HG03064 (cell line): Measurements from ENCODE around the gene ZNF862.

ENCODE experiments used
- ATAC-seq: cut with Tn5 transposase; IDR thresholded peaks from one replicate; pipeline ENCODE4 v1.9.1; 2021; ENCODE audit warnings: low read depth; ENCODE audit not compliant: unreplicated experiment

ZNF862 gene

DNA sequence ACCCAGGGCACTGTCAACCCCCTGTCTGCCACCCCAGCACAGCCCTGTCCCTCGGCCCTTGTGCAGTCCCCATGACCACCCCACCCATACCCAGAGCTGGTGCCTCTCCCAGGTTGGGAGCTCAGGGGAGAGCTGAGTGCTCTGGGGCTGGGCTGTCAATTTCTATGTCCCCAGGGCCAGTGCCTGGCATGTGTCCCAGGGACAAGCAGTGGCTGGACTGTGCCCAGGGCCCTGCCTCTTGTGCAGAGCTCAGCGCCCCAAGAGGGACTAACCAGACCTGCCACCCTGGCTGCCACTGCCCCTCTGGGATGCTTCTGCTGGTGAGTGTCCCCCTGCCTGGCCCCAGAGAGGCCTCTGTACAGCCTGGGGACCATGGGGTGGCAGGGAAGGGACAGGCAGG is 29.0 kb upstream of the ZNF862 start:
- ATAC-seq, result no peak

DNA sequence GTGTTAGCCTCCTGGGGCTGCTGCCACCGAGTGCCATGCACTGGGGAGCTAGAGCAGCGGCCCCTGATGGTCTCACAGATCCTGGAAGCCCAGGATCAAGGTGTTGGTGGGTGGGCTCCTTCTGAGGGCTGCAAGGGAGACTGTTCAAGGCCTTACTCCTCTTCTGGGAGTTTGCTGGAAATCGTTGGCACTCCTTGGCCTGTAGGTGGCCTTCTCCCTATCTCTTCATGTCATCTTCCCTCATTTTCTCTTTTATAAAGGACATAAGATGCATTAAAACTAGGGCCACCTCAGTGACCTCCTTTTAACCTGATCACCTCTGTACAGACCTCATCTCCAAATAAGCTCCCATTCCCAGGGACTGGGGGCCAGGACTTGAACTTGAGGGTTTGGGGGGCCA is 27.0 kb upstream of the ZNF862 start:
- no peak for ATAC-seq

DNA sequence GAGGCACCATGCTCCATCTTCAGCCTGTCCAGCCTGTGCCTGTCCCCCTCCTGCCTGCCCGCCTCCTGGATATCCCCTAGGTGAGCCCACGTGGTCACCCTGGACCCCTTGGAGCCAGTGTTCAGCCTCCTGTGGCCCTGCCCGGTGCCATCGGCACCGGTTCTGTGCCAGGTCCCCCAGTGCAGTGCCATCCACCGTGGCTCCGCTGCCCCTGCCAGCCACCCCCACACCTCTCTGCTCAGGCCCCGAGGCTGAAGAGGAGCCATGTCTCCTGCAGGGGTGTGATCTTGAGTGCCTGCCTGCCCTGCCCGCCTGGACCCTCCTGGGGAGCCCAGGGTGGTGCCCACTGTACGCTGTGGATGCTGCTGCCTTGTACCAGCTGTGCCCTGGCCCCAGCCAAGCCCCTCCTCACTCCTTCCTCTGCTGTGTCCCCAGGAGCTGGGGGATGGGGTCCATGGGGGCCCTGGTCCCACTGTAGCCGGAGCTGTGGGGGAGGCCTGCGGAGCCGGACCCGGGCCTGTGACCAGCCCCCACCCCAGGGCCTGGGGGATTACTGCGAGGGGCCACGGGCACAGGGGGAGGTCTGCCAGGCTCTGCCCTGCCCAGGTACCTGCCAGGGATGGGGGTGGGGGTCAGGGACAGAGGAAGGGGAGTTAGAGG is 26.2 kb upstream of the ZNF862 start:
- ATAC-seq, result no peak

DNA sequence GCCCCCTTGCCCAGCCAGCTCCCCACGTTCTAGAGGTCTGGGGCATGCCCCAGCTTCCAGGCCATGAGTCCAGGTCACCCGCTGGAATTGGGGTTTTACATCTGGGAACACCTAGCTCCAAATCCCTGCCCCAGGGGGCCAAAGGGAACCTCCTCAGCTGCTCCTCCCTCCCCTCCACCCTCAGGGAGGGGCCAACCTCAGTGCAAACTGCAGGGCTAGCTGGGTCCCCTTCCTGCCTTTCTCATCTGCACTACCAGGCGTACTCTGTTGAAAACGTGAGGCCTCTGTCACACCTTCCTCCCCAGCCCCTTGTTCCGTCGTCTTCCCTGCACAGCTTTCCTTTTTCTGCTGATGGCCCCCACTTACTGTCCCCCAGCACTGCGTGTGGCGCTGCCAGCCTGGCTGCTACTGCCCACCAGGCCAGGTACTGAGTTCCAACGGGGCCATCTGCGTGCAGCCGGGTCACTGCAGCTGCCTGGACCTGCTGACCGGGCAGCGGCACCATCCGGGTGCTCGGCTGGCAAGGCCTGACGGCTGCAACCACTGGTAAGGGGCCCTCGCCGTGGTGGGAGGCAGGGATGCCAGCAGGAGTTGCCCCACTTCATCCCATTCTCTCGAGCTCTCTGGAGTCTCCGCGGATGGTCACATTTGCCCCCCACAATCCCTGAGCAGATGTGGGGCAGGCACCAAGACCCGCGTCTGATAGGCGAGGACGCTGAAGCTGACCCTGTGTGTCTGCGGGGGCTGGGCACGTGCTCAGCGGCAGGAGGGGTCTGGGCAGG is 24.7 kb upstream of the ZNF862 start:
- no peak for ATAC-seq

DNA sequence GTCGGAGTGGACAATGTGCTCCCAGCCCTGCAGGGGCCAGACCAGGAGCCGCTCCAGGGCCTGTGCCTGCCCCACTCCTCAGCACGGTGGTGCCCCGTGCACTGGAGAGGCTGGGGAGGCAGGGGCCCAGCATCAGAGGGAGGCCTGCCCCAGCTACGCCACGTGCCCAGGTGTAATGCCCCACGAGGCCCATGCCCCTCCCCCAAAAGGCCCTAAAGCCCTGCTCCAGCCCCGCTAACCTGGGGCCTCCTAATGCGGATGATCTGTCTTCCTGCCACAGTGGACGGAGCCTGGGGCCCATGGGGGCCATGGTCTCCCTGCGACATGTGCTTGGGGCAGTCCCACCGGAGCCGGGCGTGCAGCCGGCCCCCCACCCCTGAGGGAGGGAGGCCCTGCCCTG is 23.7 kb upstream of the ZNF862 start:
- no peak for ATAC-seq

DNA sequence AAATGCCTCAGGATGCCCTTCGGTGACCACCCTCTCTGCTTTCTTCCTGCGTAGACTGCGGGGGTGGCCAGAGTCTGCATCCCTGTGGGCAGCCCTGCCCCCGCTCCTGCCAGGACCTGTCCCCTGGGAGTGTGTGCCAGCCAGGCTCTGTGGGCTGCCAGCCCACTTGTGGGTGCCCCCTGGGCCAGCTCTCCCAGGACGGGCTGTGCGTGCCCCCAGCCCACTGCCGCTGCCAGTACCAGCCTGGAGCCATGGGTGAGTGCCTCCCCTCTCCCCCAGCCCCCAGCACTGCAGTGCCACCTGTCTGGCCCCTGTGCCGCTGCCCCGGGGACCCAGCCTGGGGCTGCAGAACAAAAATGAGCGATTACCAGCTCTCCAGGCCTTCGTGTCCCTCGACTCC is 23.1 kb upstream of the ZNF862 start:
- ATAC-seq, result no peak

DNA sequence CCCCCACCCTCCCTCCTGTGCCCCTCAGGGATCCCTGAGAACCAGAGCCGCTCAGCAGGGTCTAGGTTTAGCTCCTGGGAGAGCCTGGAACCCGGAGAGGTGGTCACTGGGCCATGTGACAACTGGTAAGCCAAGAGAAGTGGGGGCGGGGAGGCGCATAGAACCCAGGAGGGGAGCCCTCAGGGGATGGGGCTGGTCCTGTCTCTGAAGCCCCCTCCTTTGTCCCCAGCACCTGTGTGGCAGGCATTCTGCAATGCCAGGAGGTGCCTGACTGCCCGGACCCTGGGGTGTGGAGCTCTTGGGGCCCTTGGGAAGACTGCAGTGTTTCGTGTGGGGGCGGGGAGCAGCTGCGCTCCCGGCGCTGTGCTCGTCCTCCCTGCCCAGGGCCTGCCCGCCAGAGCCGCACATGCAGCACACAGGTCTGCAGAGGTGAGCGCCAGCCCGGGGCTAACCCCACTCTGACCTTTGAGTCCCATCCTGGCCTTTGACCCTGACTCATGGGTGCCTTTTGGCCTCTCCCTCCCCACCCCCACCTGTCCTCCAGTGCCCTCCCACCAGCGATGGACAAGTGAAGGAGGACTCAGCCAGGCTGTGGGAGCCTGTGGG is 22.4 kb upstream of the ZNF862 start:
- ATAC-seq, result no peak

DNA sequence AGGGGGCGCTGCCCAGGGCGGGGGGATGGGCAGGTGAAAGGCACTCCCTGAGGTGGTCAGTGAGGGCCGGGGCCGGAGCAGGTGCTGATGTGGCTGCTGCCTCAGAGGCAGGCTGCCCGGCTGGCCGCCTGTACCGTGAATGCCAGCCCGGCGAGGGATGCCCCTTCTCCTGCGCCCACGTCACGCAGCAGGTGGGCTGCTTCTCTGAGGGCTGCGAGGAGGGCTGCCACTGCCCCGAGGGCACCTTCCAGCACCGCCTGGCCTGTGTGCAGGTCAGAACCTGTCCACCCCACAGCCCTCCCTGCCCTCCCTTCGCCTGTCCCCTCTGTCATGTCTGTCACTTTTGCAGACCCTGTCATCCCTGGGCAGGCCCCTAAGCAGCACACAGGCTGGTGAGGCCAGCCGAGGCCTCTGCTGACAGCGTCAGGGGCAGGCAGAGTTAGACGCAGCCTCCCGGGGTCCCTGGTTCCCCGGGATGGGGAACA is 21.9 kb upstream of the ZNF862 start:
- no peak for ATAC-seq

DNA sequence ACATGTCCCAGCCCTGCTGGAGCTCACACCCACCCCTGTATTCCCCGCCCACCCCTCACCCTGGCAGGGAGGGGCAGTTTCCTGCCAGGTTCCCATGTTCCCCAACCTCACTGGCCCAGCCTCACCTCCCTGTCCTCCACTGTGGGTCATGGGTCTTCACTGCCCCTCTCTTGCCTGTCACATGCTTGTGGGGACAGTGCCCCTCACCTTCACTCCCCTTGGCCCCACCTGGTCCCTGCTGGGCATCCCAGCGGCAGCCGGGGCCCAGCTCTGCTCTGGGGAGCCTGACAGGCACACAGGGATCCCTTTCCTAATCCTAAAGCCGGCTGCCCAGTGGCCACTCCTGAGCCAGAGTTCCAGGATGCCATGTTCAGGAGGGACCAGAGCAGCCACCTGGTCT is 21.4 kb upstream of the ZNF862 start:
- no peak for ATAC-seq

DNA sequence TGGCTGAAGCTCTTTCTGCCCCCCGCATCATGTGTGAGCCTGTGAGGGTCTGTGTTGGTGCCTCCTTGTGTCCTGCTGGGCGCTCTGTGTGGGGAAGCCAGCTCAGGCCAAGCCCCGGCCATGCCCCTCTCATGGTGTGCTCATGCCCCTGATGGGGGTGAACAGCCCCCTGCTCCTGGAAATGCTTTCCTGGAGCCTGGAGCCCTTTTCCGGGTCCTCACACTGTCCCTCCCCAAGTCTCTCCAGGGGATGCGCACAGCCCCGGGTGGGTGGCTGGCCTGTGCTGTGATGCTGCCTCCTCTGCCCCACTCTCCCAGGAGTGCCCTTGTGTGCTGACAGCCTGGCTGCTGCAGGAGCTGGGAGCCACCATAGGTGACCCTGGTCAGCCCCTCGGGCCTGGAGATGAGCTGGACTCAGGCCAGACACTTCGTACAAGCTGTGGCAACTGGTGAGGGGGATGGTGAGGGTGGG is 20.8 kb upstream of the ZNF862 start:
- ATAC-seq, result no peak

DNA sequence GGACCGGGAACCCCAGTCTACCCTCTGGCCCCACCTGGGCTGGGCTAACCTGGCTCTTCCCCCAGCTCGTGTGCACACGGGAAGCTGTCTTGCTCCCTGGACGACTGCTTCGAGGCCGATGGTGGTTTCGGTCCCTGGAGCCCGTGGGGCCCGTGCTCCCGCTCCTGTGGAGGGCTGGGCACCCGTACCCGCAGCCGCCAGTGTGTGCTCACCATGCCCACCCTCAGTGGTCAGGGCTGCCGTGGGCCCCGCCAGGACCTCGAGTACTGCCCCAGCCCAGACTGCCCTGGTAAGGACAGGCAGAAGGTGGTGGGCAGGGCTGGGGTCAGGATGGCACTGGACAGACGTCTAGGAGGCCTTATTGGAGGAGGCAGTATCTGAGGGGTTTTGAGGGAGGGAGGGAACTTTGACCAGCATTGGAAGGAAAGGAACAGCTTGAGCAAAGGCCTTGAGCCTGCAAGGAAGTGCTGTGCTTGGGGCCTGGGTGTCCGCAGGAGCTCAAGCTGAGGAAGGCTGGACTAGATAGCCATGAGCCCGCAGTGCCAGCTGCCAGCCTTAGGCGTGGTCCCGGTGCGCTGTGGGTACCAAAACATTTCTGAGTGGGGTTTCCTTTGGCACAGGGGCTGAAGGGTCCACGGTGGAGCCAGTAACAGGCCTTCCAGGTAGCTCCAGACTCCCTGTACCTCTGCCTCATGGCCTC is 20.2 kb upstream of the ZNF862 start:
- no peak for ATAC-seq

DNA sequence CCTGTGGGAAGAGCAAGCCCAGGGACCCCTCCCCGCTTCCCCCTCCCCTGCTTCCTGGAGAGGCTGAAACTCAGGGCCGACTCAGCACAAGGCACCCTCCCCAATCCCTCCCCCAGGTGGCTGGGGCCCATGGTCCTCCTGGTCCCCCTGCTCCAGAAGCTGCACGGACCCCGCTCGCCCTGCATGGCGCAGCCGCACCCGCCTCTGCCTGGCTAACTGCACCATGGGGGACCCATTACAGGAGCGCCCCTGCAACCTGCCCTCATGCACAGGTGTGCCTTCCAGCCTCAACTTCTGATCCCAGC is 19.7 kb upstream of the ZNF862 start:
- no peak for ATAC-seq

DNA sequence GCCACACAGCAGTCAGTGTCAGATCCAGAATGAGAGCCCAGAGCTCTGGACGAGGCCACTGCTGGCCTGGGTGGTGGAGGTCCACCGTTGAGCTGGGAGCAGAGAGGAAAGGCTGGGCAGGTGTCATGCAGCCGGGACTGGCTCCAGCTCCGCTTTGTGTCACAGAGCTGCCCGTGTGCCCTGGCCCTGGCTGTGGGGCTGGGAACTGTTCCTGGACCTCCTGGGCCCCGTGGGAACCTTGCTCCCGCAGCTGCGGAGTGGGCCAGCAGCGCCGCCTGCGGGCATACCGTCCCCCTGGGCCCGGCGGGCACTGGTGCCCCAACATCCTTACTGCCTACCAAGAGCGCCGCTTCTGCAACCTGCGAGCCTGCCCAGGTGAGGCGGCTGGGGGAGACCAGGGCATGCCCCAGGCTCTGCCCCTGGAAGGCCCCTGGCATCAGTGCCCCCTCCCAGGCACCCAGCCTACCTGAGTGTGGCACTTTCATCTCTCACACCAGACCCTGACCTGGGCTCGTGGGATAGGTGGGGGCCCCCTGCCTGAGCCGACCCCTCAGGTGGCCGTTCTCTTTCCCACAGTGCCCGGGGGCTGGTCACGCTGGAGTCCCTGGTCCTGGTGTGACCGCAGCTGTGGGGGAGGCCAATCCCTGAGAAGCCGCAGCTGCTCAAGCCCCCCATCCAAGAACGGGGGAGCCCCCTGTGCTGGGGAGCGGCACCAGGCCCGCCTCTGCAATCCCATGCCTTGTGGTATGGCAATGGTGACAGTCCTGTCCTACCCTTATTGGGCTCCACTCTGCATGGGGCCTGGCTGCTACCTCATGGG is 18.8 kb upstream of the ZNF862 start:
- ATAC-seq, result no peak

DNA sequence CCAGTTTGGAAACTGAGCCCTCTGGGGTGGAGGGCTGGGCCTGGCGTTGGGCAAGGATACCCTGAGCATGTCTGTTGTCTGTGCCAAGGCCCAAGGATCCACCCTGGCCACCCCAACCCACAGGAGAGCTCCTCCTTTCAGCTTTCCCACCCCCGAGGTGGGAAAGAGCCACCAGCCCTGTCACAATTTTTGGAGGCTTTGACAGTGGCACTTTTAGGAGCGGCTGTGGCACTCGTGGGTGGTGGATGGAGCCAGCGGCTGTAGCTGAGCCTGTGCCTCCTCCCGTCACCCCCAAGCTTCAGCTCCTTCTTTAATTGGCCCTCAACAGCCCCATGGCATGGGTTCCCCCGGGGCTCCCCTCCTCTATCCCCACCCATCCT is 18.2 kb upstream of the ZNF862 start:
- no peak for ATAC-seq

DNA sequence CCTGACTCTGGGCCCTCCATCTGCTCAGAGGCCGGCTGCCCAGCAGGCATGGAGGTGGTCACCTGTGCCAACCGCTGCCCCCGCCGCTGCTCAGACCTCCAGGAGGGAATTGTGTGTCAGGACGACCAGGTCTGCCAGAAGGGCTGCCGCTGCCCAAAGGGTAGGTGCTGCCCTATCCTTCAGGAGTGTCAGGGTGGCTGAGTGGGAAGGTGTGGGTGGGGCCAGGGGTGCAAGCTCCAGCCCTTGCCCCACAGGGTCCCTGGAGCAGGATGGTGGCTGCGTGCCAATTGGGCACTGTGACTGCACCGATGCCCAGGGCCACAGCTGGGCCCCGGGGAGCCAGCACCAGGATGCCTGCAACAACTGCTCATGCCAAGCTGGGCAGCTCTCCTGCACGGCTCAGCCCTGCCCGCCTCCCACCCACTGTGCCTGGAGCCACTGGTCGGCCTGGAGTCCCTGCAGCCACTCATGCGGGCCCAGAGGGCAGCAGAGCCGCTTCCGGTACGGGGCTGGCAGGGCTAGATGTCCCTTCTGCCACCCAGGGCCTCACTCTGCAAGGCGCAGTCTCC is 17.5 kb upstream of the ZNF862 start:
- ATAC-seq, result no peak

DNA sequence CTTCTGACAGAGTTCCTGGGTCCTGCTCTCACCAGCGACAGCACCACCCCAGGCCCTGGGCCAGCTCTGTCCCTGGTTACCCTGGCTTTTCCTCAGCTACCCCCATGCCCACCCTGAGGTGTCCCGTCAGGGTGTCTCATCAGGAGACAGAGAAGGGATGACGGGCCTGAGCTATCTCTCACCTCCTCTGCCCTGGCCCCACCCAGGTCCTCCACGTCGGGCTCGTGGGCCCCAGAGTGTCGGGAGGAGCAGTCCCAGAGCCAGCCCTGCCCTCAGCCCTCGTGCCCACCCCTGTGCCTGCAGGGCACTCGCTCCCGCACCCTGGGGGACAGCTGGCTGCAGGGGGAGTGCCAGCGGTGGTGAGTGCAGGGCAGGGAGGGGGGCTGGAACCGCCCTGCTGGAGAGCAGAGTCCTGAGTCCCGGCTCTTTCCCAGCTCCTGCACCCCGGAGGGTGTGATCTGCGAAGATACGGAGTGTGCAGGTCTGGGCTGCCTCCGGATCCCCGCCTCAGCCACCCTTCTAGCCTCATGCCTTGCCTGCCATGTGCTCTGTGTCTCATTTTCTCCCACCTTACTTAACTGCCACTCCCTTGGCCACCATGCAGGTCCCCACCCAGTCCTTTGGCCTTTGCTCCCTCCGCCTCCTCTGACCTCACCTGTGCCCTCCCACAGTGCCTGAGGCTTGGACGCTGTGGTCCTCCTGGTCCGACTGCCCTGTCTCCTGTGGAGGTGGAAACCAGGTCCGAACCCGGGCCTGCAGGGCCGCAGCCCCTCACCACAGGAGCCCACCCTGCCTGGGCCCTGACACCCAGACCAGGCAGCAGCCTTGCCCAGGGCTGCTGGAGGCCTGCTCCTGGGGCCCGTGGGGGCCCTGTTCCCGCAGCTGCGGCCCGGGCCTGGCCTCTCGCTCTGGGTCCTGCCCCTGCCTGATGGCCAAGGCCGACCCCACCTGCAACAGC is 16.7 kb upstream of the ZNF862 start:
- no peak for ATAC-seq

DNA sequence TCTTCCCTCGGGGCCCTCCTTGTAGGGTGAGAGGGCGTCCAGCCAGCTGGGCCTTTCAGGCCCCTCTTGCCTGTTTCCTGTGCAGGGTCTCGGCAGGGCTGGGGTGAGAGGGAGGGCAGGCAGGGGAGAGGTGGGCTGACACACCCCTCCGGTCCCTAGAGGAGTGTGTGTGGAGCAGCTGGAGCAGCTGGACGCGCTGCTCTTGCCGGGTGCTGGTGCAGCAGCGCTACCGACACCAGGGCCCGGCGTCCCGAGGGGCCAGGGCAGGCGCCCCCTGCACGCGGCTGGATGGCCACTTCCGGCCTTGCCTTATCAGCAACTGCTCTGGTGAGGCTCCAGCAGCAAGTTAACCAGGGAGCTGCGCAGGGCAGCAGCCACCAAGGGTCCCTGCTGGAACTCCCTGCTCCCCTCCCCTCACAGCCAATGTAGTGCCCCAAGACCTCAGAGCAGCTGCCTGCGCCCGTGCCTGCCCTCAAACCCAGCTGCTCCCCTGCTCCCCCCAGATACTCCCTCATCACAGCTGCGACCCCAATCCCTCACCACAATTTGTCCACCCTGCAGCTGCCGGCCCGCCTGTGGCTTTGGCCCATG is 15.7 kb upstream of the ZNF862 start:
- ATAC-seq, result no peak

DNA sequence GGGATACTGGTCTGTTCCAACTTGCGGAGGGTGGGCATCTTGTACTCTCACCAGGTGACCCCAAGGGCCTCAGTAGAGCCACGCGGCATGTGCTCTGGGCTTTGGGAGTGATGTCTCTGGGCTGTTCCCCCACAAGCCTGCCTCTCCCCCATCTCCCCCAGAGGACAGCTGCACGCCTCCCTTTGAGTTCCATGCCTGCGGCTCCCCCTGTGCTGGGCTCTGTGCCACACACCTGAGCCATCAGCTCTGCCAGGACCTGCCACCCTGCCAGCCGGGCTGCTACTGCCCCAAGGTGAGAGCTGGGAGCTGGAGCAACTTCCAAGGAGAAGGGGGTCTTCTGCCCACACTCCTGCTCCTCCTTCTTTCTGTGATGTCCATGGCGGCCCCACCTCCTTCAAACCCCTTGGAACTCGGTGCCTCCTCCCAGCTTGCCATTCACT is 15.0 kb upstream of the ZNF862 start:
- ATAC-seq, result no peak
